Measurements from ENCODE around the gene FPR2.

DNA sequence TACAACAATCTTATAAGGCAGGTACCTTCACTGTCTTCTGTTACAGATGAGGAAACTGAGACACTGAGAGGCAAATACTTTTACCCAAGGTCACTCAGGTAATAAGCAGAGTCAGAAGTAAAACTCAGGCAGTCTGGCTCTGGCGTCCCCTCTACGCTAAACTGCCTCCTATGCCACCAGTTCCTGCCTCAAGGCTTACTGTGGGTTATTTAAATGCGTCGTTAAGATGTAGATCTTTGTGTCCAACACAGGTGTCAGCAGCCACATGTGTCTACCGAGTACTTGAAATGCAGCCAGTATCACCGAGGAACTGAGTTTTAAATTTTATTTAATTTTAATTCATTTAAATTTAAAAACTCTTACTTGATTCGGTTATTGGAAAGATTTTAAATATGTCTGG lies 39.1 kb upstream of the FPR2 start:
- TF ChIP-seq, protein P1, sequence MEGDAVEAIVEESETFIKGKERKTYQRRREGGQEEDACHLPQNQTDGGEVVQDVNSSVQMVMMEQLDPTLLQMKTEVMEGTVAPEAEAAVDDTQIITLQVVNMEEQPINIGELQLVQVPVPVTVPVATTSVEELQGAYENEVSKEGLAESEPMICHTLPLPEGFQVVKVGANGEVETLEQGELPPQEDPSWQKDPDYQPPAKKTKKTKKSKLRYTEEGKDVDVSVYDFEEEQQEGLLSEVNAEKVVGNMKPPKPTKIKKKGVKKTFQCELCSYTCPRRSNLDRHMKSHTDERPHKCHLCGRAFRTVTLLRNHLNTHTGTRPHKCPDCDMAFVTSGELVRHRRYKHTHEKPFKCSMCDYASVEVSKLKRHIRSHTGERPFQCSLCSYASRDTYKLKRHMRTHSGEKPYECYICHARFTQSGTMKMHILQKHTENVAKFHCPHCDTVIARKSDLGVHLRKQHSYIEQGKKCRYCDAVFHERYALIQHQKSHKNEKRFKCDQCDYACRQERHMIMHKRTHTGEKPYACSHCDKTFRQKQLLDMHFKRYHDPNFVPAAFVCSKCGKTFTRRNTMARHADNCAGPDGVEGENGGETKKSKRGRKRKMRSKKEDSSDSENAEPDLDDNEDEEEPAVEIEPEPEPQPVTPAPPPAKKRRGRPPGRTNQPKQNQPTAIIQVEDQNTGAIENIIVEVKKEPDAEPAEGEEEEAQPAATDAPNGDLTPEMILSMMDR (conservative IDR thresholded peaks at IDR 0.05), result no peak
- TF ChIP-seq ZFX (IDR thresholded peaks at IDR 0.05), result no peak

Data from C4-2B (cell line).